HG03103 (cell line): ENCODE measurements around the gene TMEM9.
"Not testable (repeated sequence)": the region's sequence is repeated elsewhere in the genome, so short reads cannot be mapped to it uniquely, and the experiment has no call there.

Experiments
- ATAC-seq: cut with Tn5 transposase; IDR thresholded peaks from one replicate; pipeline ENCODE4 v1.9.1; 2021; ENCODE audit warnings: low read depth; ENCODE audit not compliant: unreplicated experiment

The TMEM9 gene

DNA sequence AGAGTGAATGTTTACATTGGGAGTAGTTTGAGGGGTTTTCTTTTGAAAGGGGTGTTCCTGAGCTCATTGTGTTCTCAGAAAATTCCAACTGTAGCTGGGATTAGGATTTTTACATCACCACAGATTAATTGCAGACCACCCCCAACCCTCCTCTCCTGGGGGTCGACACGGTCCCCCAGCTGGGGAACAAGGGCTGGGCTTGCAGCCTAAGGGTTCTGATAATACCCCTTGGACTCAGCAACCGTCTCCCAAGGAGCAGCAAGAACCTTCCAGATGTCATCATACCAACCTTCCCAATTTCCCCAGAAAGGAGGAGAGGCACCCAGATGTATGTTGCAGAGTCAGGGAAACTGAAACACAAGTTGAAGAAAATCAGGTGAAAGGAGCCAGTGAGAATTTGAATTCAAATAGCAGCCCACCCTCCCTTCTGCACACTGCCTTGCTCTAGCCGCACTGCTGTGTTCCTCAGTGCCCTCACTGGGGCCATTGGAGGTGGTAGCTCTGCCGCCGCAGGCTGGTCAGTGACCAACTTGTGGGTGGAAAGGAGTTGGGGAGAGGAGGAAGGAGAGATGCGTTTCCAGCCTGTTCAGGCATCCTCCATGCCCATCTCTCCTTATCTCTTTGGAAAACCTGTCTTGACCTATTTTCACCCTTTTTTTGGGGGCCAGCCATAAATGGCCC, 21.7 kb upstream of the TMEM9 start:
- ATAC-seq: no peak

DNA sequence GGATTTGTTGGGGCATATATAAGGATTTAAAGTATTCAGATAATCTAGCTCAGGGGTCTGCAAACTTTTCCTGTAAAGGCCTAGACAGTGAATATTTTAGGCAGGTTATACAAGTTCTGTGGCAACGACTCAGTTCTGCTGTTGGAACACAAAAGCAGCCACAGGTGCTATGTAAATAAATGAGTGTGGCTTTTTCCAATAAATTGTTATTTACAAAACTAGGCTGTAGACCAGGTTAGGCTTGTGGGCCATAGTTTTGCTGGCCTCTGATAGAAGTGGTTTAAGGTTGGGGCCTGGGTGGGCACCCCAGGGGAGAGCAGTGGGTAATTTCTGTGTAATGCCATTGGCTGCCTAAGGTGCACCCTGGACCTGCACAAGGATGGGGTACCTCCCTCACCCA, 19.5 kb upstream of the TMEM9 start:
- ATAC-seq: no peak

DNA sequence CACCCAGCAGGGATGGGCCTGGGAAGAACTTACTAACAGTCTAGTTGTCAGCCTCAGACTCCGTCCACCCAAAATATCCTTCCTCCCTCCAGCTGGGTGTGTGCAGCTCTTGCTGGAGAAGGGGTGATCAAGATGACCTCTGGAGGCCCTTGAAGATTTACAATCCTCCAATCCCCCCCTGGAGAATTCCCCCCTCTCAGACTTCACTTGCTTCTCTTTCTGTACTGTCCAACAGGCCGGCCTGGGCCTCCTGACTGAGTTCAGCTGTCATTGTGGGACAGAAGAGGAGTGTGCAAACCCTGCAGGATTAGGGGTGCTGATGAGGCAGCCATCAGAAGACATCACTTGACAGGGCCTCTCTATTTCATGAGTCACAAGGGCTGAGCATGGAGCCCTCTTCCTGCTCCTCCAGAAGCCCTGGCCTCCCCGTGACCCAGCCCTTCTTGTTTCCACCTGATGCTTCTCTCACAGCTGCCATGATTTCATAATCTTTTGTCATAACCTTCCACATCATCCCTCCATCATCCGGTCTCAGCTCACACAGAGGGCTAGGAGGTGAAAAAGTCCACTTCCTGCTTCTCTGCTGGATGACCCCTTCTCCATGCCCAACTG, 18.8 kb upstream of the TMEM9 start:
- no peak for ATAC-seq

DNA sequence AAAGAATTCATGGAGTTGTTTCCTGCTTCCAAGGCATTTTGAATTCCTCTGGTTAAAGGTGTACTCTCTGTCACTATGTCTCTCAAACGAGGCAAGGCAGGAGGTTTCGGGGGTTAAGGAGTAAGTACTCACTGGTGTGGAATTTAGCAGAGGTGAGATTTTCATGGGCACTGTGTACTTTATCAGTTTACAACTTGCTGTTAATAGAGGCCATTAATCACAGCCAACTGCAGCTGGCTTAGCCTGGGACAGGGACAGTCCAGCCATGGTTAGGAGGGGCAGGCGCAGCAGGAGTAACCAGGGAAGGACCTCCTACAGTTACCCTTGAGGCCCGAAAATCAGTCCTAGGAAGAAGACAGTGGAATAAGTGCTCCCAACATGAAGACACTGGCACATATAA, 18.1 kb upstream of the TMEM9 start:
- no peak for ATAC-seq

GRCh38 chr1:201171063-201172036, 17.1 kb upstream of the TMEM9 start:
- ATAC-seq: peak; percentile 33

DNA sequence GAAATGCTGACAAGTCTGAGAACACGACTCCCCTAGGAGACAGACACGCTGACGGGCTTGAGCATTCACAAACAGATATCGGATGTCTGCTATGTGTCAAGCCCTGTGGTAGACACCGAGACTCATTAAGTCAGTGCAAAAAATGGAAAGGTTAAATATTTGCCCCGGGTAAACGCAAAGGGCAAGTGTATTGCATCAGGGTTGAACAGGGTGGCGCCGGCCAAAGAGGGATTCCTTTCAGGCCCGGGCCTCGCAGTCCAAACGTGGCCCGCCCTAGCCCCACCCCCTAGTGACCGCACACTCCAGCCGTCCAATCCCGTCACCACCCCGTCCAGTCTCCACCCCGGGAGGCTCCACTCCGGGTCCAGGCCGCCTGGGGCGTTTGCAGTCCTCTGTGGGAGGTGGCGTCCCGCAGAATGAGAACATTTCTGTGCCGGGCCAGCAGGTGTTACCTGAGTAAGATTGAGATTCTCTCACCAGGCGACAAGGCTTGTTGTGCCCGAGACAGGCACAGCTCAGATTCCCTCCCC, 16.3 kb upstream of the TMEM9 start:
- ATAC-seq: peak; percentile 93

GRCh38 chr1:201169971-201170532, 15.8 kb upstream of the TMEM9 start:
- no peak for ATAC-seq

- no peak for ATAC-seq
Observed at GRCh38 chr1:201169203-201169602, 14.9 kb upstream of the TMEM9 start.

DNA sequence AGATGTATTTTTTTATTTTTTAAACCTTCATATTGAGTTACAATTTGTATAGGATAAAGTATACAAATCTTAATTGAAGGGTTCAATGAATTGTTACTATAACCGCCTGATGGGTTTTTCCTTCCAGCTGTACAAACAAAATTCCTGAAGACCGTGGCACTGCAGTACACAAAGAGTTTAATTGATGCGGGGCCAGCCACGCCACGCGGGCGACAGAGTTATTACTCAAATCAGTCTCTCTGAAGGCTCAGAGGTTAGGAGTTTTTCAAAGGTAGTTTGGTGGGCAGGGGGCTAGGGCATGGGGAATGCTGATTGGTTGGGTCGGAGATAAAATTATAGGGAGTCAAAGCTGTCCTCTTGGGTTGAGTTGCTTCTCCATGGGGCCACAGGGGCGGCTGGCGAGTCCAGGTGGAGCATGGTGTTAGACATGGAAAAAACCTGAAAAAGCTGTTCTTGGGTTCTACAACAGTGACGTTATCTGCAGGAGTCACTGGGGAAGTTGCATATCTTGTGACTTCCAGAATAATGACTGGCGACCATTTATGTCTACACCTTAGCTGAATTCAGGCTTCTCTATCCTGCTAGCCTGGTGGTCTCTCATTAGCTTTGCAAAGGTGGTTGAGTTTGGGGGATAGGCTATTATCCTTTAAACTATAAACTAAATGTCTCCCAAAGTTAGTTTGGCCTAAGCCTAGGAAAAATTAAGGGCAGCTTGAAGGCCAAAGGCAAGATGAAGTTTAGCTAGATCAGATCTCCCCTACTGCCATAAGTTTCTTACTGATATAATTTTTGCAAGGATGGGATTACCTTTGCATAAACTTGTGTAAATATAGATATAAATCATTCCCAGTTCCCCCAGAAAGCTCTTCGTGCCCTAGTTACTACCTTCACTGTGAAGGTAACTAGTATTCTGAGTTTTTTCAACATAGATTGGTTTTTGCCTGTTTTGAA, 13.0 kb upstream of the TMEM9 start:
- ATAC-seq: no peak

GRCh38 chr1:201164645-201165044, 10.4 kb upstream of the TMEM9 start:
- ATAC-seq: no peak

GRCh38 chr1:201163707-201164106, 9.4 kb upstream of the TMEM9 start:
- ATAC-seq: no peak

DNA sequence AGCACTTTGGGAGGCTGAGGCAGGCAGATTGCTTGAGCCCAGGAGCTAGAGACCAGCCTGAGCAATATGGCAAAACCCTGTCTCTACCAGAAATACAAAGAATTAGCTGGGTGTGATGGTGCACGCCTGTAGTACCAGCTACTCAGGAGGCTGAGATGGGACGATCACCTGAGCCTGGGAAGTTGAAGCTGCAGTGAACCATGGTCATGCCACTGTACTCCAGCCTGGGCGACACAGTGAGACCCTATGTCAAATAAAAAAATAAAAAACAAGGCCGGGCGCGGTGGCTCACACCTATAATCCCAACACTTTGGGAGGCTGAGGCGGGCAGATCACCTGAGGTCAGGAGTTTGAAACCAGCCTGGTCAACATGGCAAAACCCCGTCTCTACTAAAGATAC, 8.8 kb upstream of the TMEM9 start:
- ATAC-seq: not testable (repeated sequence)

- ATAC-seq: no peak
Observed at GRCh38 chr1:201157949-201158348, 3.7 kb upstream of the TMEM9 start.

- ATAC-seq: no peak
Observed at GRCh38 chr1:201156819-201157218, 2.5 kb upstream of the TMEM9 start.

- ATAC-seq: no peak
Observed at GRCh38 chr1:201156346-201156745, 2.1 kb upstream of the TMEM9 start.

DNA sequence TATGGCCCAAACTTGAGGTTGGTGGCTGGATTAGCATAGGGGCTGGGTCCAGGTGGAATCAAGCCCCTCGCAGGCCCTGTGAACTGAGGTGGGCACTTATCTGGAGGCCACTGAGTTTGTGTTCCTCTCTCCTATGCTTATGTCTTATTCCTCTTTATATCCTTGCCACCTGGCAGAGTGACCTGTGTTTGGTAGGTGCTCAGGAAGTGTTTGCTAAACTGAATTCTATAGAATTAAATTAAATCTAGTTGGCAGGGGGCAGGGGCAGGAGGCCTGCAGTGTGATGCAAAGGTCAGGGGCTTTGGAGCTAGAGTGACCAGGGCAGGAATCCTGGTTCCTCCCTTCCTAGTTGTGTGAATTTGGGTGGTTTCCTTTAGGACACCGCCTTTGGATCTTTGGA, 1.1 kb upstream of the TMEM9 start:
- ATAC-seq: no peak

DNA sequence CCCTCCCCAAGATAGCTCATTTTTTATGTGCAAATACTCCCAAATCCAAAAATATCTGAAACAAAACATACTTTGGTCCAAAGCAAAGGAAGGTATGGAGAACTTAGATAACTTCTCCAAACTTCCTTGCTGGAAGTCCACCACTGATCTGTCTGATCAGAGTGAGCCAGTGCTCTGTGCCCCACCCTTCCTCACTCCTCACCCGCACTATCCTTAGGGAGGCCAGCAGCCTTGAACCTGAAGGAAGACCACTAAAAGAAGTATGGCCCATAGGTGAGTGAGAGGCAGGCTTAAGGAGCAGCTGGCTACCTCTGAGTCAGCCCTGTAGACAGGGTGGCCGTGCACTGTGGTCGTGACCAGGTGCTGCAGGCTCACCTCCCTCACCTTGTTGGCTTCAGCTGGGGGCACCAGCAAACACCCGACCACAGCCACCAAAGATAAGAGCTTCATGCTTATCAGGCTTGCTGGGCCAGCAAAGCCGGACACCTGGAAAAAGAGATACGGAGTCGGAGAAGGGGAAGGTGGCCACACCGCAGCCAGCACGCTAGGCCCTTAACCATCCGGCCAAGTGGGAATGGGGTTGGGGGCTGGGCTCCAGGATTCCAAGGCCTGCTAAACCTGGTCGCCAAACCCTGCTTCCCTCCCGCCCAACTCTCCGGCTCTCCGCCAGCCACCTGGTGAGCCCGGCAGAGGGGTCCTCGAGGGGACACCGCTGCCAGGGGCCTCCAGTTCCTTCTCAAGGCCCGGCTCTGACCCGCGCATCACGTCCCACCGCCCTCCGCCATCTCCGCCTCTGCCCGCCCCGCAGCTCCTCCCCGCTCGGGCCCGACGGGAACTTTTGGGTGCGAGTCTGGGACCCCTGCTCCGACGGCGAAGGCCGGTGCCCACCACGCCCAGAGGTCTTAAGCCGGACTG, 543 bp downstream of the TMEM9 start:
- peak; percentile 53 for ATAC-seq

- ATAC-seq: no peak
Observed at GRCh38 chr1:201149400-201149799, 4.9 kb downstream of the TMEM9 start.
